ENCODE results near the gene ADGRG6.

ADGRG6 gene

DNA sequence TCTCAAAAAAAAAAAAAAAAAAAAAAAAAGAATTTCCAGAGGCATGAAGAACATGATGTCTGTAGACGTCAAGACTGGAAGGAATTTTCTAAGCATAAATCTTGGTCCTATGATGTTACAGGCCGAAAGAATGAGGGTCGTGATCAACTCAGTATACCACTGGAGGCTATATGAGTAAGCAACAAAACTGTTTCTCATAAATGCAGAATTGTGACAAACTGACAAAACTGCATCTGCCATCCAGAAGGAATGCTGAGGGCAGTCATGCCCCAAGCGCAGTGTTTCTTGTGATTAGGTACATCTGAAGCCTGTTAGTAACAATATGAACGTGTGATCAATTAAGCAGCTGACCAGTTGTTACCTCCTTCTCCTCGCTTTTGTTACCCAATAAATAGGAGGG, 43.5 kb upstream of the ADGRG6 start:
- Histone ChIP-seq H3K9ac (ENCODE audit: low read length) (no peak overlapping the region), H3K79me2 (ENCODE audit: insufficient read depth, low read length) (no peaks in the 10 kb centered on the region), H4K20me1 (ENCODE audit: insufficient read depth, low read length) (no peaks in the 10 kb centered on the region), H2AFZ (ENCODE audit: low read length) (no peak overlapping the region), H3K36me3 (ENCODE audit: insufficient read depth, low read length) (no peaks in the 10 kb centered on the region), H3K4me2 (ENCODE audit: low read length) (no peak overlapping the region), H3K4me1 (ENCODE audit: insufficient read depth, low read length, severe bottlenecking) (no peaks in the 10 kb centered on the region), H3K27me3 (ENCODE audit: insufficient read depth, low read length) (no peaks in the 10 kb centered on the region), H3K4me3 (ENCODE audit: low read depth, low read length, poor library complexity, severe bottlenecking) (no peak overlapping the region), H3K9me3 (ENCODE audit: low read length) (no peaks in the 10 kb centered on the region), H3K27ac (ENCODE audit: low read depth, low read length, poor library complexity, severe bottlenecking) (no peak overlapping the region), H3F3A (ENCODE audit: insufficient read depth, low read length) (no peaks in the 10 kb centered on the region), H3K9me2 (ENCODE audit: low read depth, low read length) (no peaks in the 10 kb centered on the region)
- TF ChIP-seq, protein P1, sequence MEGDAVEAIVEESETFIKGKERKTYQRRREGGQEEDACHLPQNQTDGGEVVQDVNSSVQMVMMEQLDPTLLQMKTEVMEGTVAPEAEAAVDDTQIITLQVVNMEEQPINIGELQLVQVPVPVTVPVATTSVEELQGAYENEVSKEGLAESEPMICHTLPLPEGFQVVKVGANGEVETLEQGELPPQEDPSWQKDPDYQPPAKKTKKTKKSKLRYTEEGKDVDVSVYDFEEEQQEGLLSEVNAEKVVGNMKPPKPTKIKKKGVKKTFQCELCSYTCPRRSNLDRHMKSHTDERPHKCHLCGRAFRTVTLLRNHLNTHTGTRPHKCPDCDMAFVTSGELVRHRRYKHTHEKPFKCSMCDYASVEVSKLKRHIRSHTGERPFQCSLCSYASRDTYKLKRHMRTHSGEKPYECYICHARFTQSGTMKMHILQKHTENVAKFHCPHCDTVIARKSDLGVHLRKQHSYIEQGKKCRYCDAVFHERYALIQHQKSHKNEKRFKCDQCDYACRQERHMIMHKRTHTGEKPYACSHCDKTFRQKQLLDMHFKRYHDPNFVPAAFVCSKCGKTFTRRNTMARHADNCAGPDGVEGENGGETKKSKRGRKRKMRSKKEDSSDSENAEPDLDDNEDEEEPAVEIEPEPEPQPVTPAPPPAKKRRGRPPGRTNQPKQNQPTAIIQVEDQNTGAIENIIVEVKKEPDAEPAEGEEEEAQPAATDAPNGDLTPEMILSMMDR (IDR thresholded peaks at IDR 0.05; ENCODE audit: low read length) = no peak
- no peak for TF ChIP-seq EZH2 (IDR thresholded peaks at IDR 0.05; ENCODE audit: borderline replicate concordance, low read length)

DNA sequence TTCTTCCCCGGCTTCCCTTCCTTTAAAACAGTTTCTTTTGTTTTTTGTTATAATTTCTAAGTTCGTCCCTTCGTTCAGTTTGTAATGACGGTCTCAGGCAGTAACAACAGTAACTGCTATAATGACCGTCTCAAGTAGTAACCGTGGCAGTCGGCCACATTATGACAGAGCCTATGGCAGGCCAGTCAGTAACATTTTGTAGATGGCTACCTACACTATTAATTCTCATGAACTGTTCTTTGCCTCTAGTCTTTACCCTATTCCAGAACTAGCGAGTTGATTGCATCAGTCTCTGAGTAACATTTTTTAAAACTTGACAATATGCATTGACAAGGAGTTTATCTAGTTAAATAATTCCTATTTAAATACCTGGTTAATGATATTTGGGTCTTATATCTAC, 43.0 kb upstream of the ADGRG6 start:
- no peaks in the 10 kb centered on the region for H3K9me3 ChIP-seq (ENCODE audit: low read length)
- H2AFZ ChIP-seq (ENCODE audit: low read length) = no peak overlapping the region
- no peaks in the 10 kb centered on the region for H3K27me3 ChIP-seq (ENCODE audit: insufficient read depth, low read length)
- no peak overlapping the region for H3K27ac ChIP-seq (ENCODE audit: low read depth, low read length, poor library complexity, severe bottlenecking)
- no peaks in the 10 kb centered on the region for H3K4me1 ChIP-seq (ENCODE audit: insufficient read depth, low read length, severe bottlenecking)
- H3F3A ChIP-seq (ENCODE audit: insufficient read depth, low read length) = no peaks in the 10 kb centered on the region
- no peaks in the 10 kb centered on the region for H3K36me3 ChIP-seq (ENCODE audit: insufficient read depth, low read length)
- no peak for TF ChIP-seq EZH2 (IDR thresholded peaks at IDR 0.05; ENCODE audit: borderline replicate concordance, low read length)
- TF ChIP-seq, protein P1 (IDR thresholded peaks at IDR 0.05; ENCODE audit: low read length) = no peak
- H4K20me1 ChIP-seq (ENCODE audit: insufficient read depth, low read length) = no peaks in the 10 kb centered on the region
- no peak overlapping the region for H3K4me3 ChIP-seq (ENCODE audit: low read depth, low read length, poor library complexity, severe bottlenecking)
- H3K79me2 ChIP-seq (ENCODE audit: insufficient read depth, low read length) = no peaks in the 10 kb centered on the region
- H3K4me2 ChIP-seq (ENCODE audit: low read length) = no peak overlapping the region
- H3K9ac ChIP-seq (ENCODE audit: low read length) = no peak overlapping the region
- no peaks in the 10 kb centered on the region for H3K9me2 ChIP-seq (ENCODE audit: low read depth, low read length)

DNA sequence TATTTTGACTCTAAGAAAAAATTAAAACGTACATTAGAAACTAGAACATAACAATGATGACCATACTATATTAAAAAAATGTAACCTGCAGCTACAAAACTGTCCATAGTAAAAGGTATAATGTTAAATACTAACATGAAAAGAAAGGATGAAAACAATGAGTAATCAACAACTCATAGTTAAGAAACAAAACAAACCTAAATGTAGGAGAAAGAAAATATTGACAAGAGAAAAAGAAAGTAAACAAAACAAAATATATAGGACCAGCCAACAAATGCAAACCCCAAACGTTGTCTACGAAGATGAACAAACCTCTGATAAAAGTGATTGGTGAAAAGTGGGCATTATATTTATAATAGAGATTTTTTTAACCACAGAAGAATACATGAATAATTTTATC, 41.1 kb upstream of the ADGRG6 start:
- no peak overlapping the region for H3K27ac ChIP-seq (ENCODE audit: low read depth, low read length, poor library complexity, severe bottlenecking)
- H3K9me3 ChIP-seq (ENCODE audit: low read length) = no peaks in the 10 kb centered on the region
- no peaks in the 10 kb centered on the region for H3K27me3 ChIP-seq (ENCODE audit: insufficient read depth, low read length)
- TF ChIP-seq, protein P1 (IDR thresholded peaks at IDR 0.05; ENCODE audit: low read length) = no peak
- no peak for TF ChIP-seq EZH2 (IDR thresholded peaks at IDR 0.05; ENCODE audit: borderline replicate concordance, low read length)
- H3K4me2 ChIP-seq (ENCODE audit: low read length) = no peak overlapping the region
- H3K4me3 ChIP-seq (ENCODE audit: low read depth, low read length, poor library complexity, severe bottlenecking) = no peak overlapping the region
- H3K79me2 ChIP-seq (ENCODE audit: insufficient read depth, low read length) = no peaks in the 10 kb centered on the region
- H3K4me1 ChIP-seq (ENCODE audit: insufficient read depth, low read length, severe bottlenecking) = no peaks in the 10 kb centered on the region
- H3F3A ChIP-seq (ENCODE audit: insufficient read depth, low read length) = no peaks in the 10 kb centered on the region
- no peak overlapping the region for H2AFZ ChIP-seq (ENCODE audit: low read length)
- H4K20me1 ChIP-seq (ENCODE audit: insufficient read depth, low read length) = no peaks in the 10 kb centered on the region
- no peaks in the 10 kb centered on the region for H3K9me2 ChIP-seq (ENCODE audit: low read depth, low read length)
- no peak overlapping the region for H3K9ac ChIP-seq (ENCODE audit: low read length)
- H3K36me3 ChIP-seq (ENCODE audit: insufficient read depth, low read length) = no peaks in the 10 kb centered on the region

All from OCI-LY1 (cell line).